Left kidney (tissue), 2 donors: ENCODE results near the gene PRR18. TPM values are rescaled to one million over a fixed set of nuclear protein-coding genes. Genes with fewer than 3 reads are reported as not detected.

Source experiments
- DNase-seq: peaks from one replicate; pipeline ENCODE4 v3.0.0-alpha.2; 2013
- polyA plus RNA-seq: library from polyadenylated mRNA; unstranded; fragments of 120-200 nt; gene quantifications from one replicate; pipeline ENCODE4 v1.2.1, GENCODE V29; 2013; ENCODE audit not compliant: insufficient read length

PRR18 gene
- polyA plus RNA-seq, 1 donor, result 0.12 TPM

DNA sequence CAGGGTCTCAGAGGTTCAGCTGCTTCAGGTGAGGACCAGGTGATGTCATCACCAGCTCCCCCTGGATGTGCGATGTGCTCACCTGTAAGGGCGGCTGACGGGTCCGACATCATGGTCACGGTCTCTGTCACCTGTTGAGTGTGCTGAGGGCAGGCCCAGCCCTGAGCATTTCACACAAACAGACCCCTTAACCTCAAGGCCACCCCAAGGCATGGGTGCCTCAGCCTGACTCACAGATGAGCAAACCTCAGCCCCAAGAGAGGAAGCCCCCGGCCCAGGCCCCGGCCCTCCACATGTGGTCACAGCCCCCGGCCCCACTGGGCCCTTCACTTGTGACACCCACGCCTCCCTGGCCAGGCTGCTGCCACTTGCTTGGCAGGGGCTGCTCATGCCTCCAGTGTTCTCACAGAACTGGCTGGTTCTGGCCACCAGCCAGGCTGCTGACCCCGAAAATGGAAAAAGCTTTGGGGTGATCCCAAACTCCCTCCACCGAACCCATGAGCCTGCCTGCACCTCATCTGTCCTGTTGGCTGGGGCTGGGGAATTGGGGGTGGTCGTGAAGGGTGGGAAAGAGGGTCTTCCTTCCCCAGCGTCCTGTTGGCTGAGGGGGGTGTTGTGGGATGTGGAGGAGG is 33.3 kb downstream of the PRR18 start:
- no peak for DNase-seq

DNA sequence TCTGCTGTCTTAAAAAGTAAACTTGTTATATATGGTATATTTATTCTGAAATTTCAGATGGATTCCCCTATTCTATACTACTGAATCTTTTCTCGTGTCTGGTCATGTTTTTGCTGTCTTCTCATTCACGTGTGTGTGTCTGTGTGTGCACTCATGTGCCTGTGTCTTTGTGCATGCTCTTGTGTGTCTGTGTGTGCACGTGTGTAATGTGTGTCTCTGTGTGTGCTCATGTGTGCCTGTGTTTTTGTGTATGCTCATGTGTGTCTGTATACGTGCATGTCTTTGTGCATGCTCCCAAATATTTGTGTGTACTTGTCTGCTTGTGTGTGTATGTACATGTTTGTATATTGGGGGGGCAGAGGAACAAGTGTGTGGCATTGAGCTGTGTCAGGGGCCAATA is 34.0 kb downstream of the PRR18 start:
- DNase-seq, result no peak

DNA sequence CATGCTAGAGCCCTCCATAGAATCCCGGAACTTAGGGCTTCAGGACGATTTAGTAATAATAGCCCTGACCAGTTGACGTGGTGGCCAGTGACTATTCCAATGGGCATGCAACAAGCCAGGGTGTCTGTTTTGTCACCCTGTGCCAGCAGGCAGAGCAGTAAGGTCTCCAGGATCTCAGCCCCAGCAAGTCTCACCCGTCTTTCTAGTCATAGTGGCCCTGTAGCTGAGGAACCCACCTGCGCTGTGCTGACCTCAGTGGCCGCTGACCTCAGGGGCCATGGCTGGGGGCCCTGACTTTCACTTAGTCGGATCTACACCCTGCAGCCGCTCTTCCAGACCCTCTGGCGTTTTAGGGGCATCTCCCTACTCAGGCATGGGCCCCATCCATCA is 36.8 kb downstream of the PRR18 start:
- no peak for DNase-seq

DNA sequence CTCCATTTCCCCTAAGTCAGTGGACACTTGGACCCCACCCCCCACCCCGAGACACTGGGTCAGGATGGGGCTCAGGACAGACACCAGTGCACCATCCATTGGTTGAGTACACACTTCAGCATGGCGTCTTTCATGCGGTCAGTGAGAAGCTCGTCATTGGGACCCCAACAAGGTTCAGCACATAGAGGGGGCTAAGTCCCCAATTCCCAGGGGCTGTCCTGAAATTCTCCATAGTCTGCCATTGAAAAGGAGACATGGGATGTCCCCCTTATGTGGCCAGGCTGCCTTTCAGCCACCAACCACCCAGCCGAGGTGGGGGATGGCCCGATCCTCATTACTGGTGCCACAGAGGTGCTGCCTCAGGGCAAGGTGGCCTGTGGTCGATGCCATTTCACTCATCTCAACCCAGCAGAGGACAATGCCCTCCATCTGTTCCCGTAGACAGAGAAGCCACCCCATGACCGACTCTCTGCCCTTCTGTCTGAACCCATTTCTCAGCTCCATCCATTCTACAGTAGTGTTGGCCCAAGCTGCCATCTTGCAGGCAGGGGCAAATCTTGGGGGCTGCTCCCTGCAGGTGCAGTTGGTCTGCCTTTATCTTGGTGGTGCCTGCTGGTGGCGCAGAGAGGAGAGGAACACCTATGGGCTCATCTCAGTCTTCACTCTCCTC is 37.4 kb downstream of the PRR18 start:
- no peak for DNase-seq

DNA sequence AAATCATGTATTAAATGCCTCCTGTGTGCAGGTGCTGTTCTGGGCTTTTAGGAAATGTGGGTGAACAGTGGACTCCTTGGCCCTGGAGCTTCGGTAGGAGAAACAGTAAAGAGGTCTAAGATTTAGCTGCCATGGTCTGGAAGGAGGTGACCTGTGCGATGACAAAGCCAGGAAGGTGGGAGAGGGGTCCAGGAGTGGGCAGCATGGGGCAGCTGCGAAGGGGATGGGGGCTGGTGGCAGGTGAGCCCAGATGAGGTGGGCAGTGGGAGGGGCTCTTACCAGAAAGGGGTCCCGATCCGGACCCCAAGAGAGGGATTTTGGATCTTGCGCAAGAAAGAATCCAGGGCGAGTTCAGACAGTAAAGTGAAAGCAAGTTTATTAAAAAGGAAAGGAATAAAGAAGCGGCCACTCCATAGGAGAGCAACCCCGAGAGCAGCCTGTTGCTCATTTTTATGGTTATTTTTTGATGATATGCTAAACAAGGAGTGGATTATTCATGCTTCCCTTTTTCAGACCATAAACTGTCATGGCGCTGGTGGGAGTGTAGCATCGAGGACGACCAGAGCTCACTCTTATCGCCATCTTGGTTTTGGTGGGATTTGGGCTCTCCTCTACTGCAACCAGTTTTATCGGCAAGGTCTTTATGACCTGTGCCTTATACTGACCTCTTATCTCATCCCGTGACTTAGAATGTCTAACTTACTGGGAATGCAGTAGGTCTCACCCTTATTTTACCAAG is 38.7 kb downstream of the PRR18 start:
- DNase-seq, result no peak

DNA sequence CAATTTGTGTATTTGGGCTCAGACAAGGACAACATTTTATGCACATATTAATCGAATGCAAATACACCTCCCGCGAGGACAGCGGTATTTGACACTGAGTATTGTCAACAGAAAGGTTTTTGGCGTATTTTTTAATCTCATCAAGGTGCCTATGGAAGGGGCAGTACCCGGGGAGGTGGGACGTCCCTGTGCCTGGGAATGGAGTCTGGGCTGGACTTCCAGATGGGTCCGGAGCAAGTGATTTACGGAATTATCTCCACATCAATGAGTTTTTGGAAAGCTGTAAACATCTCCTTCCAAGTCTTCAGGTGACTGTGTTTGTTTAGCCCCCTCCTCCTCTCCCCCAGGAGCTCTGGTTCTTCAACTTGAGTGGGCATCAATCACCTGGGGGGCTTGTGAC is 39.8 kb downstream of the PRR18 start:
- DNase-seq, result no peak

DNA sequence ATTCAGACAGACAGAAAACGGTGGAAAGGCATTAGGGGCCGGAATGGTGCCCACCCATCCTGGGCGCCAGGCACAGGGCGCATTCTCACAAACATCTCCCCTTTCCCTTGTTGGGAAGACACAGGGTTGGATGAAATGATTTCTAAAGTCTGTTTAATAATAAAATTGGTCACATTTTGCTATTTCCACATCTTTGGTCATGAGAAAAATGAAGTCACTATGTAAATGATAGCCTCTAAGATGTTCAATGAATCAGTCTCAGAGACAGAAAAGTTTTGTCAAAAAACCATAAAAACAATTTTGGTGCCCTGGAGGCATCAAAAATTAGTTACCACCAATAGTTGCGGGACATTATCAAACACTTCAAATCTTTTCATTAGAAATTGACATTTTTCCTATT is 40.7 kb downstream of the PRR18 start:
- DNase-seq, result no peak

DNA sequence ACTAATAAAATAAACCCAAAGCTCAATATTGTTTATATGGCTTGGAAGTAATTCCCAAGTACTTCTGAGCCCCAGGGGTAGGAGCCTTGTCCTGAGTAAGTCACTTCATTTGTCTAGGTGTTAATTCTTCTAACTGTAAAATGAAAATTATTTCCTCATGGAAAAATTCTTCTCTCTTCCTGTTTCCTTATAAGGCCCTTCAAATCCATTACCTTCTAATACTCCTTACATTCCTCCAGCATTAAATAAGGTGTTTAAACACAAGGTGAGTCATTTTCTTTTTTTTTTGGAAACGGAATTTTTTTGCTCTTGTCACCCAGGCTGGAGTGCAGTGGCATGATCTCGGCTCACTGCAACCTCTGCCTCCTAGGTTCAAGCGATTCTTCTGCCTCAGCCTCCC is 41.9 kb downstream of the PRR18 start:
- DNase-seq, result no peak

DNA sequence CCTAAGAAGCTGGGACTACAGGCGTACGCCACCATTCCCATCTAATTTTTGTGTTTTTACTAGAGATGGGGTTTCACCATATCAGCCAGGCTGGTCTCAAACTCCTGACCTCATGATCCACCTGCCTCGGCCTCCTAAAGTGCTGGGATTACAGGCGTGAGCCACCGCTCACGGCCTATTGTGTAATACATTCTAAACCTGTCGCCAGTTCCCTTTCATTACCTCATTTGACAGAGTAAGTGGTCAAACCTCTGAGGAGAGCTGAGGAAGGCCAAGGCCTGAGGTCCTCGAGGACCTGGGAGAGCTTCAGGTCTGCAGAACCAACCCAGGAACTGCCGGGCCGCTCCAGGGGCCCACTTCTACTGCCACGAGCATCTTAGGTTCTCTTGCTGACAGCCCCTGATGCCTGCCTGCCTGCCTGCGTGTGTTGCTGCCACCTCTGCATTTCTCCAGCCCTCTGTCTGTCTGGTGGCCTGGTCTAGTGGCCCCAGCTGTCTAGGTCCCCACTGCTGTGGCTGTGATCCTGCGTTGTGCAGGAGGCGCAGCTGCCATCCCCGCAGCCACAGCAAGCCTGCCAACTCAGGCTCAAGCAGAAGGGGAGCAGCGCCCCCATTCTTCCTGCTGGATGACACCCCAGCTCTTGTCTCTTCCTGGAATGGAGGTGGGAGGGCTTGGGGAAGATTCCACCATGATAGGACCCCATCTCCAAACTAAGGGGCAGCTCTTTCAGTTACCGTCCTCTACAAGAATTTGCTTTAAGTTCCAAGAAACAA is 45.3 kb downstream of the PRR18 start:
- DNase-seq, result no peak

DNA sequence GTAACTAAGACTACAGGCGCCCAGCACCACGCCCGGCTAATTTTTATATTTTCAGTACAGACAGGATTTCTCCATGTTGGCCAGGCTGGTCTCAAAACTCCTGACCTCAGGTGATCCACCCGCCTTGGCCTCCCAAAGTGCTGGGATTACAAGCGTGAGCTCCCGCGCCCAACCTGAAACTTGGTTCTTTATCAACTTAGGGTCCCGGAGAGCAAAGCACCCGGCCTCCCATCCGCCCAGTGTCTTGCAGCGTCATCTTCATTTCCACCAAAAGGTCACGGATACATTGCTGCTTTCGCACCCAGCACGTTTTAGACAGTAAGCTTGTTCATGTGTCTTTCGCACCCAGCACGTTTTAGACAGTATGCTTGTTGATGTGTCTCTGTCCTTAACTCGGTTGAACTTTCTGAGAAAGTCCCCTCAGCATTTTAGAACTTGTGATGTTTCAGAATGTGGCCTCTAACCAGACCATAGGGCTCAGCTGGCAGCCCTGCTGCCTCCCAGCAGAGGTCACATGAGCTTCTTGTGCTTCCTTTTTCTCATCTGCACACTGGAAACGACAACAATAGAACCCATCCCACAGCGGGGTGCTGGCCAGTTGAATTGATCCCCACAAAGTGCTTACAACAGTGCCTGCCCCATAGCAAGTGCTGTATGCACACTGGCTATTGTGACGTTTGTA is 48.8 kb downstream of the PRR18 start:
- DNase-seq, result no peak

DNA sequence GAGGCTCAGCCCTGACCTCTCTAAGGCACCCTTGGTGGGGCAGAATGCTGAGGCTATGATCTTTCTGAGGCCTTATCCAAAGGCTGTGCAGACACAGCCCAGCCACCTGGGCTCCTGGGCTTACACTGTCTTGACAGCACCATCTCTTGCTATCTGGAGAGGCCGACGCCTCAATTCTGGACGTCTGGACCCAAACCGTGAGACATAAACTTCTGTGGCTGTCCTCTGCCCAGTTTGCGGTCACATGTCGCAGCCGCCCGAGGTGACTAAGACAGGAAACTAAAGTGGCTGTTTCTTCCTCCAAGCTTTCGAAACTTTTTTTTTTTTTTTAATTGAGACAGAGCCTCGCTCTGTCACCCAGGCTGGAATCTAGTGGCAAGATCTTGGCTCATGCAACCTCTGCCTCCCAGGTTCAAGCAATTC is 49.3 kb downstream of the PRR18 start:
- DNase-seq, result no peak

DNA sequence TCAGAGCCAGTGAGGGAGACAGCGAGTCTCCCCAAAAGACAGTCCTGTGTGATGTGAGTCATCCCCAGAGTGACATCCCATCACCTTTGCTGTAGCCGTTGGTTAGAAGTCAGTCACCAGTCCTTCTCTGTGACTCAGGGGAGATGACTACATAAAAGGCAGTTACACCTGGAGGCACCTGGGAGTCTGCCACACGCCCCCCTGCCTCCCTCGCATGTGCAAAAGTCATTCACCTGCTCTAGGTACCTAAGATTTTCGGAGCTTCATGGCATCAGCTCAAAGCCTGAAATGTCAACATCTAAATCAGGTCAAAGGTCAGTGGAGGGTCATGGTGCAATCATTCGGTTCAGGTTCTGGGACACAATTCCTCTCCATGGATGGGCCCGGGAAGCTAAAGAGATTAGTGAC is 50.3 kb downstream of the PRR18 start:
- no peak for DNase-seq

Other genes starting within 250 kb of the PRR18 start
- not detected for gene TBXT, start 140.5 kb downstream of the PRR18 start, polyA plus RNA-seq
- 75.3 TPM for gene SFT2D1, start 34.2 kb upstream of the PRR18 start, polyA plus RNA-seq
- 77.9 TPM for gene MPC1, start 74.5 kb upstream of the PRR18 start, polyA plus RNA-seq